Stimulated activated CD4-positive, alpha-beta T cell treated with anti-CD3 and anti-CD28 coated beads, Interleukin-2, amount 100 ng/mL, for 24 hours (primary cell): ENCODE results near the gene RBFOX2.
"Not testable (repeated sequence)": the region's sequence is repeated elsewhere in the genome, so short reads cannot be mapped to it uniquely, and the experiment has no call there.

Source experiments
- DNase-seq, 2 donors: peaks; one replicate each; pipeline ENCODE4 v3.0.0-alpha.2; 2020

Gene RBFOX2

GRCh38 chr22:36003972-36004674 is 24.5 kb downstream of the RBFOX2 start:
- DNase-seq, result no peak

- no peak for DNase-seq
Measured at GRCh38 chr22:36002718-36003260, 25.8 kb downstream of the RBFOX2 start.

GRCh38 chr22:36002084-36002483 is 26.5 kb downstream of the RBFOX2 start:
- no peak for DNase-seq

GRCh38 chr22:35998748-35999147 is 29.9 kb downstream of the RBFOX2 start:
- no peak for DNase-seq

- no peak for DNase-seq
Measured at GRCh38 chr22:35997438-35997837, 31.2 kb downstream of the RBFOX2 start.

GRCh38 chr22:35996596-35996995 is 32.0 kb downstream of the RBFOX2 start:
- DNase-seq, result no peak

- no peak for DNase-seq
Measured at GRCh38 chr22:35995772-35996171, 32.9 kb downstream of the RBFOX2 start.

GRCh38 chr22:35995348-35995747 is 33.3 kb downstream of the RBFOX2 start:
- DNase-seq, result no peak

GRCh38 chr22:35993727-35994126 is 34.9 kb downstream of the RBFOX2 start:
- not testable (repeated sequence) for DNase-seq

GRCh38 chr22:35993048-35993714 is 35.4 kb downstream of the RBFOX2 start:
- DNase-seq, result no peak

GRCh38 chr22:35991168-35991567 is 37.5 kb downstream of the RBFOX2 start:
- DNase-seq, result no peak

- no peak for DNase-seq
Measured at GRCh38 chr22:35988030-35988429, 40.6 kb downstream of the RBFOX2 start.

- DNase-seq, result no peak
Measured at GRCh38 chr22:35987487-35987886, 41.1 kb downstream of the RBFOX2 start.

- no peak for DNase-seq
Measured at GRCh38 chr22:35986088-35986487, 42.5 kb downstream of the RBFOX2 start.

GRCh38 chr22:35985371-35985770 is 43.3 kb downstream of the RBFOX2 start:
- no peak for DNase-seq

- no peak for DNase-seq
Measured at GRCh38 chr22:35984183-35985175, 44.1 kb downstream of the RBFOX2 start.

GRCh38 chr22:35981900-35982299 is 46.7 kb downstream of the RBFOX2 start:
- DNase-seq, result no peak

GRCh38 chr22:35978889-35979288 is 49.7 kb downstream of the RBFOX2 start:
- DNase-seq, result no peak

- DNase-seq, result no peak
Measured at GRCh38 chr22:35978201-35978600, 50.4 kb downstream of the RBFOX2 start.

GRCh38 chr22:35977136-35977535 is 51.5 kb downstream of the RBFOX2 start:
- DNase-seq, result no peak

GRCh38 chr22:35973388-35973787 is 55.2 kb downstream of the RBFOX2 start:
- no peak for DNase-seq

GRCh38 chr22:35972559-35972958 is 56.1 kb downstream of the RBFOX2 start:
- DNase-seq, result no peak
